HG03066 (cell line): Measurements from ENCODE around the gene CKS2.
A peak's percentile ranks its signal among the peaks of the same experiment; 100 is the strongest.
"Not testable (repeated sequence)": the region's sequence is repeated elsewhere in the genome, so short reads cannot be mapped to it uniquely, and the experiment has no call there.

Experiments
- ATAC-seq: cut with Tn5 transposase; IDR thresholded peaks from one replicate; pipeline ENCODE4 v1.9.1; 2021; ENCODE audit warnings: low read depth; ENCODE audit not compliant: unreplicated experiment

Gene CKS2

GRCh38 chr9:89310475-89311345 is at the start of gene CKS2:
TSS of gene CKS2 (plus strand) at chr9:89311195. CDS start at chr9:89311293, 98 bp downstream.
- peak; percentile 86 for ATAC-seq

GRCh38 chr9:89273528-89274279 is 37.3 kb upstream of the CKS2 start:
- no peak for ATAC-seq

- ATAC-seq = no peak
Measured at GRCh38 chr9:89274838-89275237, 36.2 kb upstream of the CKS2 start.

DNA sequence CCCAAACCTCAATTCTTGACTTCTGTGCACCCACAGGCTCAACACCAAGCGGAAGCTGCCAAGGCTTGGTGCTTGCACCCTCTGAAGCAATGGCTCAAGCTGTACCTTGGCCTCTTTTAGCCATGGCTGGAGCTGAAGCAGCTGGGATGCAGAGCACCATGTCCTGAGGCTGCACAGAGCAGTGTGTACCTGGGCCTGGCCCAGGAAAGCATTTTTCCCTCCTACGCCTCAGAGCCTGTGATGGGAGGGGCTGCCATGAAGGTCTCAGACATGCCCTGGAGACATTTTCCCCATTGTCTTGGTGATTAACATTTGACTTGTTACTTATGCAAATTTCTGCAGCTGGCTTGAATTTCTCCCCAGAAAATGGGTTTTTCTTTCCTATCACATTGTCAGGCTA is 35.0 kb upstream of the CKS2 start:
- ATAC-seq = not testable (repeated sequence)

DNA sequence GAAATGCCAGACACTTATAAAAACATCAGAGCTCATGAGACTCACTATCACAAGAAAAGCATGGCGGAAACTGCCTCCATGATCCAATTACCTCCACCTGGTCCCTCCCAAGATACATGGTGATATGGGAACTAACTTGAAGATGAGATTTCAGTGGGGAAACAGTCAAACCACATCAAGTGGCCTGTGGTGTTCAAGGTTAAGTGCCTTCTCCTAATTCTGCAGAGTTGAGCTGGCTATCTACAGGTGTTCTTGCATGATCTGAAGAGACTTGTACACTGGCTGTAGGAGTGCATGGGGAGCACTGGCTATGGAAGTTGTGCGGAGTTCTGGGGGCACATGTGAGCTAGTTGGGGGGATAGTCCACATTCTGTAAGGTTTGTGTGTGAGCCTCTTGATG is 34.0 kb upstream of the CKS2 start:
- ATAC-seq = no peak

GRCh38 chr9:89277454-89277853 is 33.5 kb upstream of the CKS2 start:
- no peak for ATAC-seq

GRCh38 chr9:89278551-89278950 is 32.4 kb upstream of the CKS2 start:
- no peak for ATAC-seq

- no peak for ATAC-seq
Measured at GRCh38 chr9:89278997-89279739, 31.8 kb upstream of the CKS2 start.

- ATAC-seq = no peak
Measured at GRCh38 chr9:89281106-89281505, 29.9 kb upstream of the CKS2 start.

DNA sequence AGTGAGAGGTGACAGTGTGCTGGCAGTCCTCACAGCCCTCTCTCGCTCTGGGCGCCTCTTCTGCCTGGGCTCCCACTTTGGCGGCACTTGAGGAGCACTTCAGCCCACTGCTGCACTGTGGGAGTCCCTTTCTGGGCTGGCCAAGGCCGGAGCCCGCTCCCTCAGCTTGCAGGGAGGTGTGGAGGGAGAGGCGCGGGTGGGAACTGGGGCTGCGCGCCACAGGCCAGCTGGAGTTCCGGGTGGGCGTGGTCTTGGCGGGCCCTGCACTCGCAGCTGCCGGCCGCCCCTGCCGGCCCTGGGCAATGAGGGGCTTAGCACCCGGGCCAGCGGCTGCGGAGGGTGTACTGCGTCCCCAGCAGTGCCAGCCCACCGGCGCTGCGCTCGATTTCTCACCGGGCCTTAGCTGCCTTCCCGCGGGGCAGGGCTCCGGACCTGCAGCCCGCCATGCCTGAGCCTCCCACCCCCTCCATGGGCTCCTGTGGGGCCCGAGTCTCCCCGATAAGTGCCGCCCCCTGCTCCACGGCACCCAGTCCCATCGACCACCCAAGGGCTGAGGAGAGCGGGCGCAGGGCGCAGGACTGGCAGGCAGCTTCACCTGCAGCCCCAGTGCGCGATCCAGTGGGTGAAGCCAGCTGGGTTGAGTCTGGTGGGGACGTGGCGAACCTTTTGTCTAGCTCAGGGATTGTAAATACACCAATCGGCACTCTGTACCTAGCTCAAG is 28.6 kb upstream of the CKS2 start:
- ATAC-seq = not testable (repeated sequence)

- no peak for ATAC-seq
Measured at GRCh38 chr9:89284076-89284475, 26.9 kb upstream of the CKS2 start.

DNA sequence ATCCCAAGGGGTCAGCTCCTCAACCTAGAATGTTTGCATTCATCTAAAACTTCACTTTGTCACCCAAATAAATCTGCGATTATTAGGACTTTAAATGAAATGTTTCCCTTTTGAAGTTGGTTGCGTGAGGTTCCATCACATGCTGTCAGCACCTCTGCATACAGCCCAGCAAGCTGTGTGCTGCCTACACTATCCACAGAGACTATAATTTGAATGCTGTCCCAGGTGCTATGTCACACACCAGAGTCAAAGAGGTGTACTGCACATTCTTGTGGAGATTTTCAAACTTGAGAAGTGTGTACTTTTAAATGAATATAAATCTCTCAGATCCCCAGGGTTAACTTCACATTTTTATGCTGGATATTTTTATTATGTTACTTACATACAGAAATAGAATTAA is 19.3 kb upstream of the CKS2 start:
- no peak for ATAC-seq

DNA sequence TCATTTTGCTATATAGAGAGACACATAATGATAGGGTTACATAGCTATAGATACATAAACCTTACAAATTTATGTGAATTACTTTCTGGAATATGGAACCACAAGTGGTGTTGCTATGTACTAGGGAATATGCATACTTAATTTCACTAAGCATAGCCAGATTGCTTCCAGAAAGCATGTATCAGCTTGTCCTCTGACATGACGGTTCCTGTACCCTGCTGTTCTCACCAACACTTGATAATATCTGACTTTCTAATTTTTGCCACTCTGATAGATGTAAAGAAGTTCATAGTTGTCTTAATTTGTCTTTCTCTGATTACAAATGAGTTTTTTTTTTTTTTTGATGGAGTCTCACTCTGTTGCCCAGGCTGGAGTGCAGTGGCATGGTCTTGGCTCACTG is 18.0 kb upstream of the CKS2 start:
- no peak for ATAC-seq

GRCh38 chr9:89295400-89295799 is 15.6 kb upstream of the CKS2 start:
- ATAC-seq = no peak

GRCh38 chr9:89301996-89302395 is 9.0 kb upstream of the CKS2 start:
- ATAC-seq = not testable (repeated sequence)

GRCh38 chr9:89304020-89304833 is 6.8 kb upstream of the CKS2 start:
- no peak for ATAC-seq

- ATAC-seq = no peak
Measured at GRCh38 chr9:89304834-89305188, 6.2 kb upstream of the CKS2 start.

GRCh38 chr9:89305868-89306267 is 5.1 kb upstream of the CKS2 start:
- ATAC-seq = no peak

- ATAC-seq = no peak
Measured at GRCh38 chr9:89309166-89309565, 1.8 kb upstream of the CKS2 start.
